Transverse colon (tissue), 4 donors: ENCODE data around the gene C1QTNF9B. TPM values are rescaled to one million over a fixed set of nuclear protein-coding genes. Genes with fewer than 3 reads are reported as not detected.

ENCODE experiments used
- DNase-seq: peaks from one replicate; pipeline ENCODE4 v3.0.0-alpha.2; 2019
- H3K27ac ChIP-seq, 4 donors: fragments of 200-600 bp; sonication (generic); 2 replicates each; pipeline ENCODE4 v1.5.1; 2016 to 2018; ENCODE audit warnings: inconsistent platforms in 4 of 4
- H3K27me3 ChIP-seq: fragments of 200-600 bp; sonication (generic); 2 replicates; pipeline ENCODE4 v1.5.1; 2017; ENCODE audit warnings: inconsistent platforms
- H3K36me3 ChIP-seq, 4 donors: fragments of 200-600 bp; sonication (generic); 2 replicates each; pipeline ENCODE4 v1.5.1; 2017 to 2019; ENCODE audit warnings: inconsistent platforms in 4 of 4
- H3K4me1 ChIP-seq, 4 donors: fragments of 200-600 bp; sonication (generic); 2 replicates each; pipeline ENCODE4 v1.5.1; 2017 to 2020; ENCODE audit warnings: inconsistent platforms in 4 of 4
- H3K4me3 ChIP-seq, 4 donors: fragments of 200-600 bp; sonication (generic); 1 replicate in 1 of 4; 2 replicates in 3 of 4; pipeline versions ENCODE4 v1.5.1 to v1.6.1; 2017 to 2019; ENCODE audit warnings: inconsistent platforms in 4 of 4
- H3K9me3 ChIP-seq, 2 donors: fragments of 200-600 bp; sonication (generic); 2 replicates each; pipeline ENCODE4 v1.5.1; 2017 to 2019; ENCODE audit warnings: inconsistent platforms in 2 of 2
- CTCF ChIP-seq, 5 experiments: fragments of 200-600 bp in 3 of 5; fragments of 450-650 bp in 2 of 5; sonication (generic) in 3 of 5; IDR thresholded peaks; 1 replicate in 2 of 5; 2 replicates in 3 of 5; pipeline ENCODE4 v1.5.1; 2016 to 2017; ENCODE audit warnings: antibody characterized with exemption in 5 of 5, inconsistent platforms in 3 of 5, mild to moderate bottlenecking in 2 of 5, moderate library complexity in 1 of 5
- EP300 ChIP-seq: sonication (generic); formaldehyde crosslinking; IDR thresholded peaks from one replicate; pipeline ENCODE4 v1.6.1; 2017; ENCODE audit warnings: antibody characterized with exemption, low read depth
- POLR2A ChIP-seq: fragments of 450-650 bp; IDR thresholded peaks from one replicate; pipeline ENCODE4 v1.6.1; 2016; ENCODE audit warnings: antibody characterized with exemption, mild to moderate bottlenecking, moderate library complexity
- POLR2AphosphoS5 ChIP-seq, 3 donors: sonication (generic); formaldehyde crosslinking; IDR thresholded peaks; one replicate each; pipeline ENCODE4 v1.6.1; 2016; ENCODE audit warnings: antibody characterized with exemption in 3 of 3
- WGBS, 2 donors: methylation state at CpG; one replicate each; pipeline ENCODE4 v1.1.5; 2018; ENCODE audit warnings: low coverage in 1 of 2; 5-methylcytosine and 5-hydroxymethylcytosine counted together
- in situ Hi-C, 4 donors: fragments of 200-750 bp; cut with MboI; loops; one replicate each; pipeline versions ENCODE4 v1.15.0 to v1.15.1; 2017; ENCODE audit warnings: low sequenced_read_pairs in 3 of 4, low pct_ligation_motif_present in 1 of 4, low pct_unique_long_range_greater_than_20kb in 1 of 4
- intact Hi-C: fragments of 100-400 bp; cut with DNase I; formaldehyde crosslinking; loops from one replicate; pipeline ENCODE4 v1.15.1; 2023; ENCODE audit warnings: low total_unique reads
- total RNA-seq, 4 donors: library from RNA; depleted of rRNA; stranded (reverse); fragments of >200 nt; gene quantifications; one replicate each; pipeline ENCODE4 v1.1.0, GENCODE V29; 2016

The C1QTNF9B gene
- total RNA-seq, 4 donors from 2014 or later, result not detected

GRCh38 chr13:23848019-23848418, 49.3 kb downstream of the C1QTNF9B start:
- intact Hi-C loops, result no loop called here
- no peak overlapping the region for H3K27ac ChIP-seq
- WGBS, 2 donors, result 66 to 67% methylated on average over 2 of the region's 2 CpGs
- TF ChIP-seq POLR2A (no peak), EP300 (no peak)
- no peak for DNase-seq
- no peaks in the 10 kb centered on the region for H3K36me3 ChIP-seq
- H3K9me3 ChIP-seq, result no peaks in the 10 kb centered on the region
- H3K27me3 ChIP-seq, result no peaks in the 10 kb centered on the region
- in situ Hi-C loops, result no loop called here
- no peak overlapping the region for H3K4me3 ChIP-seq
- H3K4me1 ChIP-seq, result peaks cover 0 to 5% (median 0%) of the 10 kb centered on the region in 4 donors

DNA sequence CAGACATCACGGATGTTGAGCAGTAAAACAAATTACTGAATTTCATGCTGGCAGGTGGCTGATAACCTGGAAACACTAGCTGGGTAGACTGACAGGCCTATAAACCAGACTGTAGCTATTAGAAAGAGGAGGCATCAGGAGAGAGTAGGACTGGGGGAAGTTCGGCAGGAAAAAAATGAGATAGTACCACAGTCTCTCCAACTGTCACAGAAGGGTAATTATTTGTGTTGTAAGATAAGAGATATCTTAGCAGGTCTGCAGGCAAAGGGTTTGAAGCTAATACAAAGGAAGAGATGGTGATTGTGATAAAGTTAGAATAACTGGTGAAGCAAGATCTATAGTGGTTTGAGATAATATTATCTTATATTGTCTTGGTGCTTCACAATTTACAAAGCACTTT, 49.8 kb downstream of the C1QTNF9B start:
- no peaks in the 10 kb centered on the region for H3K27me3 ChIP-seq
- no peak for DNase-seq
- 68 to 78% methylated on average over 2 of the region's 2 CpGs for WGBS, 2 donors
- no peaks in the 10 kb centered on the region for H3K36me3 ChIP-seq
- H3K4me3 ChIP-seq, result no peak overlapping the region
- peaks cover 0 to 5% (median 0%) of the 10 kb centered on the region in 4 donors for H3K4me1 ChIP-seq
- no peak for TF ChIP-seq EP300
- TF ChIP-seq POLR2A, result no peak
- TF ChIP-seq CTCF (IDR thresholded peaks at IDR 0.05), result no peak
- no peak for TF ChIP-seq POLR2AphosphoS5 (IDR thresholded peaks at IDR 0.05)
- intact Hi-C loops, result no loop called here
- no peaks in the 10 kb centered on the region for H3K9me3 ChIP-seq
- no peak overlapping the region for H3K27ac ChIP-seq
- in situ Hi-C loops, result no loop called here

GRCh38 chr13:23845105-23845725, 52.1 kb downstream of the C1QTNF9B start:
- no peaks in the 10 kb centered on the region for H3K27me3 ChIP-seq
- WGBS, 2 donors, result 84 to 90% methylated on average over 5 of the region's 5 CpGs
- in situ Hi-C loops (no loop called here), intact Hi-C loops (no loop called here)
- DNase-seq, result no peak
- no peak for TF ChIP-seq EP300
- TF ChIP-seq POLR2A, result no peak
- TF ChIP-seq CTCF (IDR thresholded peaks at IDR 0.05), result no peak
- TF ChIP-seq POLR2AphosphoS5 (IDR thresholded peaks at IDR 0.05), result no peak
- H3K9me3 ChIP-seq, result no peaks in the 10 kb centered on the region
- peaks cover 0 to 7% (median 0%) of the 10 kb centered on the region in 4 donors for H3K36me3 ChIP-seq
- peaks cover 0 to 5% (median 0%) of the 10 kb centered on the region in 4 donors for H3K4me1 ChIP-seq
- H3K4me3 ChIP-seq, result no peak overlapping the region
- no peak overlapping the region for H3K27ac ChIP-seq

DNA sequence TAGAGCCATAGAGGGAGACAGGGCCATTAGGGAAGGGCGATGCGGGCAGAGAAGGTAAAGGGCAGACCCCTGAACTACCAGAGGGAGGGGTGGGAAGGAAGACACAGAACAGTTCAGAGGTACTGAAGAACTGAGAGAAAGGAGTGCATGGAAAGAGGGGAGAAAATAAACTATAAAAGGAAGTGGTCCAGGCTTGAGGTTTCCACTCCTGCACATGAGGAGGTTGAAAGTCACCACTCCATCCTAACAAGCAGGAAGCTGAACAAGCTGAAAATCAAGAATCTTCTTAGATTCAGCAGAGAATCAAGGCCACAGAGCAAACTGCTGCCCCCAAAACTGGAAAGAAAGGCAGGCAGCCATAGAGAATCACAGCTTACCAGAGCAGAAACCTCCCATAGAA, 53.2 kb downstream of the C1QTNF9B start:
- Histone ChIP-seq H3K4me1 (peaks cover 0 to 5% (median 0%) of the 10 kb centered on the region in 4 donors), H3K27me3 (no peaks in the 10 kb centered on the region), H3K4me3 (no peak overlapping the region), H3K9me3 (no peaks in the 10 kb centered on the region), H3K27ac (no peak overlapping the region), H3K36me3 (peaks cover 0 to 7% (median 0%) of the 10 kb centered on the region in 4 donors)
- 90% methylated on average over 2 of the region's 2 CpGs; no CpG with 5 or more reads in 1 of the 2 donors for WGBS, 2 donors
- in situ Hi-C loops, result no loop called here
- TF ChIP-seq POLR2AphosphoS5 (IDR thresholded peaks at IDR 0.05) (no peak), EP300 (no peak), POLR2A (no peak), CTCF (IDR thresholded peaks at IDR 0.05) (no peak)
- DNase-seq, result no peak
- intact Hi-C loops, result no loop called here

DNA sequence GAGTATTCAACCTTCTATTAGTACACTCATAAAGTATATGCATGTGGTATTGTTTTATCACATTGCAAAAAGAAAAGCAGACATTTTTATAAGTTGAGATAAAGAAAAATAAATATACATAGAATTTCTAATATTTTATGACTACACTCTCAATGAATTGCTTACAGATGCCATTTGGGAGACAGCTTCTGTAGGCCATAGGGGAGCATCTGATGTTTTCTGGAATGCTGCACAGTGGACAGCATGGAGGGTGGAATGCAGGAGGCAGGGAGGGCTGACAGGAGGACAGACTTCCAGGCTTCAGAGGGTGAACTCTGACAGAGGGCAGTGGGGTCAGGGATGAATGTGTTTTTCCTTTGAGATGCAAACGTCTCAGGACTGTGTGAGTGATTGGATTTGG, 53.9 kb downstream of the C1QTNF9B start:
- Histone ChIP-seq H3K27ac (no peak overlapping the region), H3K4me3 (no peak overlapping the region), H3K36me3 (peaks cover 0 to 7% (median 0%) of the 10 kb centered on the region in 4 donors), H3K4me1 (peaks cover 0 to 2% (median 0%) of the 10 kb centered on the region in 4 donors), H3K9me3 (no peaks in the 10 kb centered on the region), H3K27me3 (no peaks in the 10 kb centered on the region)
- in situ Hi-C loops, result no loop called here
- intact Hi-C loops, result no loop called here
- DNase-seq, result no peak
- 87 to 100% methylated on average over 1 of the region's 1 CpG for WGBS, 2 donors
- no peak for TF ChIP-seq CTCF (IDR thresholded peaks at IDR 0.05)
- no peak for TF ChIP-seq POLR2A
- no peak for TF ChIP-seq EP300
- no peak for TF ChIP-seq POLR2AphosphoS5 (IDR thresholded peaks at IDR 0.05)
